ENCODE data around the gene LRRN3. TPM values are rescaled to one million over a fixed set of nuclear protein-coding genes. Genes with fewer than 3 reads are reported as not detected.

The LRRN3 gene
- total RNA-seq, 1 donor: 5.0 TPM

DNA sequence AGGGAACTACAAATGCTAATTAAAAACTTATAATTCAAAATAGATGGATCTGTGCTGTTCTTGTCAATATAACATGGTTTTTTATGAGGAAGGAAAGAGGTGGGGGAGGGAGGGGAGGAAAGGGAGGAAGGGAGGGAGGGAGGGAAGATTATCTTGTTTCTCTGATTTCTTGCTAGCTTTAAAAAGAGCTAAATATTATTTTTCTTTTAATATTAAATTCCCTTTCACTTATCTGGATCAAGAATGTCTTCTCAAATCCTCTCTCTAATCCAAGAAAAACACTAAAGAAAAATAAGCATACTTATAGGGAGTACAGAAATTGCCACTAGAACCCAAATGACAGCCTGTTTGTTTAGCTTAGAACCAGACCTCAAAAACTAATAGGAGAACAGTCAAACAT is 55.2 kb downstream of the LRRN3 start:
- no peak for DNase-seq (ENCODE audit: low read depth)
- TF ChIP-seq, protein P1, sequence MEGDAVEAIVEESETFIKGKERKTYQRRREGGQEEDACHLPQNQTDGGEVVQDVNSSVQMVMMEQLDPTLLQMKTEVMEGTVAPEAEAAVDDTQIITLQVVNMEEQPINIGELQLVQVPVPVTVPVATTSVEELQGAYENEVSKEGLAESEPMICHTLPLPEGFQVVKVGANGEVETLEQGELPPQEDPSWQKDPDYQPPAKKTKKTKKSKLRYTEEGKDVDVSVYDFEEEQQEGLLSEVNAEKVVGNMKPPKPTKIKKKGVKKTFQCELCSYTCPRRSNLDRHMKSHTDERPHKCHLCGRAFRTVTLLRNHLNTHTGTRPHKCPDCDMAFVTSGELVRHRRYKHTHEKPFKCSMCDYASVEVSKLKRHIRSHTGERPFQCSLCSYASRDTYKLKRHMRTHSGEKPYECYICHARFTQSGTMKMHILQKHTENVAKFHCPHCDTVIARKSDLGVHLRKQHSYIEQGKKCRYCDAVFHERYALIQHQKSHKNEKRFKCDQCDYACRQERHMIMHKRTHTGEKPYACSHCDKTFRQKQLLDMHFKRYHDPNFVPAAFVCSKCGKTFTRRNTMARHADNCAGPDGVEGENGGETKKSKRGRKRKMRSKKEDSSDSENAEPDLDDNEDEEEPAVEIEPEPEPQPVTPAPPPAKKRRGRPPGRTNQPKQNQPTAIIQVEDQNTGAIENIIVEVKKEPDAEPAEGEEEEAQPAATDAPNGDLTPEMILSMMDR (IDR thresholded peaks at IDR 0.05; ENCODE audit: insufficient read depth, low read length): no peak
- no peak overlapping the region for H3K4me3 ChIP-seq (ENCODE audit: low read depth, low read length)

DNA sequence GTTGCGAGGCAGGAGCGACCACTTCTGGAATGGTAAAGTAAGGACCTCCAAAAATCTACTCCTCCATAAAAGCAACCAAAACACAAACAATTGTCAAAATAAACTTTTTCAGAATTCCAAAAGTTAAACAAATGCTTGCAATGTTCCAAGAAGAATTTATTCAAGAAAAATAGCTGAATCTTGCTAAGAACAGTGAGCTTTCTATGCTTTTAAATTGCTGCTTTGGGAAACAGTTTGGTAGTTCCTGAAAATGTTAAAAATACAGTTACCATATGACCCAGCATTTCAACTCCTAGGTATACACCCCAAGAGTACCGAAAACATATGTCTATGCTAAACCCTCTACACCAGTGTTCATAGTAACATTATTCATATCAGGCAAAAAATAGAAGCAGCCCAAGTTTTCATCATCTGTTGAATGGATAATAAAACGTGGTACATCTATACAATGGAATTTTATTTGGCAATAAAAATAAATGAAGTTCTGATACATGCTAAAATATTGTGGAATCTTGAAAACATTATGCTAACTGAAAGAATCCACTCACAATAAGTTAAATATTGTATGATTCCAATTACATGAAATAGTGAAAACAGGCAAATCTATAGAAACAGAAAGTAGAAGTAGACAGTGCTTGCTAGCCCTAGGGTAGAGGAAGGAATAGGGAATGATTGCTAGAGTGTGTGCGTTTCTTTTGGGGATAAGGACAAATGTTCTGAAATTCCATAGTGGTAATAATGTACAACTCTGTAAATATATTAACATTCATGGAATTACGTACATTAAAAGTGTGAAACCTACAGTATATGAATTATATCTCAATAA is 57.0 kb downstream of the LRRN3 start:
- H3K4me3 ChIP-seq (ENCODE audit: low read depth, low read length): no peak overlapping the region
- no peak for DNase-seq (ENCODE audit: low read depth)
- TF ChIP-seq, protein P1 (IDR thresholded peaks at IDR 0.05; ENCODE audit: insufficient read depth, low read length): no peak

DNA sequence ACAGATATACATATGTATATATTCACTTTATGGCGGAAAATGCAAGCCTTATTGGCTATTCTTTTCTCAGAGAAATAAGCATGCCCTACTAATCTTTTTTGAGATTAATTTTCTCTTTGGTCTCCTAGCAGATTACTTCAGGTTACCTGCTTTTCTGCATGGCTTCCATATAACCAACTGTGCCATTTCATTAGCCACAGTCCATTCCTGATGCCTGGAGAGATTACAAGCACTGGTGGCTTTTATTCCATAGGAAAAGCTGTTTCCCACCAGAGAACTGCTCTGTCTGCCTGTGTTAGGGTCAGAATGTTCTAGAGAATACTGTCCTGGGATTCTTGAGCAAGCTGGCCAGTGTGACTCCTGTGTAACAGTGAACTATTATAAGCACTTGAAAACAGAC is 59.8 kb downstream of the LRRN3 start:
- no peak overlapping the region for H3K4me3 ChIP-seq (ENCODE audit: low read depth, low read length)
- no peak for DNase-seq (ENCODE audit: low read depth)
- TF ChIP-seq, protein P1 (IDR thresholded peaks at IDR 0.05; ENCODE audit: insufficient read depth, low read length): no peak

DNA sequence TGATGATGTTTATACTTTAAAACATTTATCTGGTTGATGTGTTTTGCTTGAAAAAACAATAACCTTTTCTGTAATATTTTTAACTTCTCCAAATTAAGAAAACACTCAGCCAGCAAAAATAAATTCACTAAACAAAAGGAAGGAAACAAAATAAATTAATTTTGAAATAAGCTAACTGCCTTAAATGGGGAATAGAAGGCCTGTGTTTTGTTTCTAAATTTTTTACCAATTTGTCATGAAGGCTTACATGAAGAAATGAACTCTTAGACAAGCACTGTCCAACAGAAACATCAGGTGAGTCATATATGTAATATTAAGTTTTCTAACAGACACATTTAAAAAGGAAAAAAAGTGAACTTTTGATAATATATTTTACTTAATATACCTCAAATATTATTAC is 68.5 kb downstream of the LRRN3 start:
- TF ChIP-seq, protein P1 (IDR thresholded peaks at IDR 0.05; ENCODE audit: insufficient read depth, low read length): no peak
- H3K4me3 ChIP-seq (ENCODE audit: low read depth, low read length): no peak overlapping the region
- peak; percentile 27 for DNase-seq (ENCODE audit: low read depth)

DNA sequence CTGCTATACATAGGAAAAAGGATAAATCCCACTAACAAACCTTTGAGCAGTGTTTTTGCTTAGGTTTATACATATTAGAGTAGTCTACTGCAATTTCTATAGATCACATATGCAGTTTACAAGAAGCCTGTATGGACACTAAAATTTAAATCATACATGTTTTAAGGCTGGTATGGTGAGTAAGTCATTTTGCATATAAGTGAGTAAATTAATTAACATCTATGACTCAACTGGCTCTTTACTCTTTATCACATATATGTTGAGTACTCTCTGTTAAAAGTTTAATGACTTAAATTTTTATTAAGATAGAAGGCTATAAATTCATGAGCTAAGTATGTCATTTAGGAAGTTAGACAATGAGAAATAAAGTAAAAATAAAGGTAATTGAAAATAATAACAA is 69.4 kb downstream of the LRRN3 start:
- DNase-seq (ENCODE audit: low read depth): no peak
- H3K4me3 ChIP-seq (ENCODE audit: low read depth, low read length): no peak overlapping the region
- TF ChIP-seq, protein P1 (IDR thresholded peaks at IDR 0.05; ENCODE audit: insufficient read depth, low read length): no peak

DNA sequence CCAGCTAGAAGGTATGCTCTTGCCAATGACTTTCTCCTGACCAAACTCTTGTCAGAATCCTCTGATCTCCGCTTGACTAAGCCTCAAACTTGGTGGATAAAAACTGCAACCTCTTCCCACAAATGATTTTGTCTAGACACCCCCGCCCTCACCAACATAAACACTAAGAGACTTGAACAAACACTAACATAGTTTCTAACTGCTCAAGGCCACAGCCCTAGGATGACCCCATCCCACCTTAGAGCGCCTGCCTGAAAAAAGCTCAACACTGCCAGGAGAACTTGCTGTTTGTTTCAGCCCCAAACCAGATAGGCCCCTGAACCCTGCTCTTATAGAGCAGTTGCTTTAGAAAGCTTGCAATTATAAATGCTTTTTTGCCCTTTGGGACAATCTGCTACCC is 71.8 kb downstream of the LRRN3 start:
- H3K4me3 ChIP-seq (ENCODE audit: low read depth, low read length): no peak overlapping the region
- TF ChIP-seq, protein P1 (IDR thresholded peaks at IDR 0.05; ENCODE audit: insufficient read depth, low read length): no peak
- DNase-seq (ENCODE audit: low read depth): peak; percentile 27

DNA sequence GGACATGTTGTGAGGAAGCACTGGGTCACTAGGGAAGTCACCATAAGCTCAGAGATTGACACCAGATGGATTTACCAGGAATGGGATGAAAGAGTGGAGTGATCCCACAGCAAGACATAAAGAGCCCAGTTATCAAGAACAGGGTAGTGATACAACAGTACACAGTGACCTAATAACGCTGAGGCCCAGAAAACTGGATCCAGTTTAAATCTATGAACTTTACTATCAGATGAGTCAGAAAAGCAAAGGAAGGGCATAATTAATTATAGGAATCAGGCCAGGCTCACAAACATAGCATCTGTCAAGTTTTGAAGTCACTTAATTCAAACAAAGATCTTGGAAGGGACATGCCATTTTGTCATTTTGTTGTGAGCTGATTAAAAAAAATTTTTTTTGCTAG is 73.5 kb downstream of the LRRN3 start:
- DNase-seq (ENCODE audit: low read depth): no peak
- no peak overlapping the region for H3K4me3 ChIP-seq (ENCODE audit: low read depth, low read length)
- TF ChIP-seq, protein P1 (IDR thresholded peaks at IDR 0.05; ENCODE audit: insufficient read depth, low read length): no peak

Data from fibroblast of the aortic adventitia (primary cell).